ENCODE results near the gene CEP290. TPM values are rescaled to one million over a fixed set of nuclear protein-coding genes. Genes with fewer than 3 reads are reported as not detected.

CEP290 gene
- polyA plus RNA-seq, 1 donor from 2014 or later = 43.9 TPM

GRCh38 chr12:88156075-88156654 lies 14.3 kb upstream of the CEP290 start:
- Histone ChIP-seq H3K4me3 (ENCODE audit: low read length) (no peak overlapping the region), H3K9me3 (ENCODE audit: low read length) (no peaks in the 10 kb centered on the region), H3K4me2 (ENCODE audit: low read length) (no peak overlapping the region), H3K79me2 (replicated peaks; ENCODE audit: insufficient read depth, low read length) (no peaks in the 10 kb centered on the region), H3K36me3 (ENCODE audit: insufficient read depth, low read length) (no peaks in the 10 kb centered on the region), H3F3A (ENCODE audit: insufficient read depth, low read length, poor library complexity, severe bottlenecking) (no peaks in the 10 kb centered on the region), H3K9ac (ENCODE audit: low read length) (no peak overlapping the region), H3K9me2 (ENCODE audit: insufficient read depth, low read length) (no peaks in the 10 kb centered on the region), H2AFZ (ENCODE audit: low read depth, low read length) (no peak overlapping the region), H4K20me1 (ENCODE audit: insufficient read depth) (no peaks in the 10 kb centered on the region), H3K27ac (ENCODE audit: low read length) (no peak overlapping the region), H3K27me3 (ENCODE audit: insufficient read depth, low read depth, low read length) (no peaks in the 10 kb centered on the region)
- no peak for TF ChIP-seq SMC3 (conservative IDR thresholded peaks at IDR 0.05; ENCODE audit: poor library complexity)
- TF ChIP-seq RAD21 (conservative IDR thresholded peaks at IDR 0.05) = no peak
- no peak for TF ChIP-seq MXI1 (conservative IDR thresholded peaks at IDR 0.05; ENCODE audit: poor library complexity, severe bottlenecking)
- TF ChIP-seq, protein P1, sequence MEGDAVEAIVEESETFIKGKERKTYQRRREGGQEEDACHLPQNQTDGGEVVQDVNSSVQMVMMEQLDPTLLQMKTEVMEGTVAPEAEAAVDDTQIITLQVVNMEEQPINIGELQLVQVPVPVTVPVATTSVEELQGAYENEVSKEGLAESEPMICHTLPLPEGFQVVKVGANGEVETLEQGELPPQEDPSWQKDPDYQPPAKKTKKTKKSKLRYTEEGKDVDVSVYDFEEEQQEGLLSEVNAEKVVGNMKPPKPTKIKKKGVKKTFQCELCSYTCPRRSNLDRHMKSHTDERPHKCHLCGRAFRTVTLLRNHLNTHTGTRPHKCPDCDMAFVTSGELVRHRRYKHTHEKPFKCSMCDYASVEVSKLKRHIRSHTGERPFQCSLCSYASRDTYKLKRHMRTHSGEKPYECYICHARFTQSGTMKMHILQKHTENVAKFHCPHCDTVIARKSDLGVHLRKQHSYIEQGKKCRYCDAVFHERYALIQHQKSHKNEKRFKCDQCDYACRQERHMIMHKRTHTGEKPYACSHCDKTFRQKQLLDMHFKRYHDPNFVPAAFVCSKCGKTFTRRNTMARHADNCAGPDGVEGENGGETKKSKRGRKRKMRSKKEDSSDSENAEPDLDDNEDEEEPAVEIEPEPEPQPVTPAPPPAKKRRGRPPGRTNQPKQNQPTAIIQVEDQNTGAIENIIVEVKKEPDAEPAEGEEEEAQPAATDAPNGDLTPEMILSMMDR (IDR thresholded peaks at IDR 0.05; ENCODE audit: poor library complexity, severe bottlenecking) = no peak
- TF ChIP-seq EP300 (conservative IDR thresholded peaks at IDR 0.05; ENCODE audit: poor library complexity, severe bottlenecking) = no peak
- TF ChIP-seq REST (IDR thresholded peaks at IDR 0.05; ENCODE audit: borderline replicate concordance) = no peak
- no peak for TF ChIP-seq EZH2 (IDR thresholded peaks at IDR 0.05; ENCODE audit: borderline replicate concordance, insufficient read depth, low read length, poor library complexity, severe bottlenecking)
- no peak for TF ChIP-seq TAF1 (IDR thresholded peaks at IDR 0.05; ENCODE audit: low read depth)
- TF ChIP-seq POLR2AphosphoS5 (IDR thresholded peaks at IDR 0.05) = no peak

- no peaks in the 10 kb centered on the region for H3K9me2 ChIP-seq (ENCODE audit: insufficient read depth, low read length)
- H3K36me3 ChIP-seq (ENCODE audit: insufficient read depth, low read length) = no peaks in the 10 kb centered on the region
- H2AFZ ChIP-seq (ENCODE audit: low read depth, low read length) = no peak overlapping the region
- H3K27me3 ChIP-seq (ENCODE audit: insufficient read depth, low read depth, low read length) = no peaks in the 10 kb centered on the region
- H3K4me2 ChIP-seq (ENCODE audit: low read length) = no peak overlapping the region
- no peak overlapping the region for H3K9ac ChIP-seq (ENCODE audit: low read length)
- no peak overlapping the region for H3K27ac ChIP-seq (ENCODE audit: low read length)
- H3K4me3 ChIP-seq (ENCODE audit: low read length) = no peak overlapping the region
- no peaks in the 10 kb centered on the region for H3K79me2 ChIP-seq (replicated peaks; ENCODE audit: insufficient read depth, low read length)
- TF ChIP-seq EP300 (conservative IDR thresholded peaks at IDR 0.05; ENCODE audit: poor library complexity, severe bottlenecking) = no peak
- no peak for TF ChIP-seq POLR2AphosphoS5 (IDR thresholded peaks at IDR 0.05)
- TF ChIP-seq SMC3 (conservative IDR thresholded peaks at IDR 0.05; ENCODE audit: poor library complexity) = peak; percentile 71
- TF ChIP-seq, protein P1 (IDR thresholded peaks at IDR 0.05; ENCODE audit: poor library complexity, severe bottlenecking) = peak; percentile 60
- TF ChIP-seq RAD21 (conservative IDR thresholded peaks at IDR 0.05) = peak; percentile 72
- no peak for TF ChIP-seq TAF1 (IDR thresholded peaks at IDR 0.05; ENCODE audit: low read depth)
- no peak for TF ChIP-seq REST (IDR thresholded peaks at IDR 0.05; ENCODE audit: borderline replicate concordance)
- TF ChIP-seq MXI1 (conservative IDR thresholded peaks at IDR 0.05; ENCODE audit: poor library complexity, severe bottlenecking) = no peak
- TF ChIP-seq EZH2 (IDR thresholded peaks at IDR 0.05; ENCODE audit: borderline replicate concordance, insufficient read depth, low read length, poor library complexity, severe bottlenecking) = no peak
- no peaks in the 10 kb centered on the region for H3K9me3 ChIP-seq (ENCODE audit: low read length)
- no peaks in the 10 kb centered on the region for H4K20me1 ChIP-seq (ENCODE audit: insufficient read depth)
- H3F3A ChIP-seq (ENCODE audit: insufficient read depth, low read length, poor library complexity, severe bottlenecking) = no peaks in the 10 kb centered on the region
Measured at GRCh38 chr12:88153959-88154358, 12.1 kb upstream of the CEP290 start.

All from neural cell (in vitro differentiated cells).